Stimulated activated CD4-positive, alpha-beta T cell treated with anti-CD3 and anti-CD28 coated beads, Interleukin-4, amount 100 ng/mL, for 1 hour (primary cell): ENCODE measurements around the gene ZNF530.

Experiments used
- DNase-seq: peaks from one replicate; pipeline ENCODE4 v3.0.0-alpha.2; 2020

The ZNF530 gene

GRCh38 chr19:57615346-57615745 lies 15.7 kb downstream of the ZNF530 start:
- DNase-seq, result no peak

GRCh38 chr19:57620673-57621348 lies 21.1 kb downstream of the ZNF530 start:
- DNase-seq, result no peak

GRCh38 chr19:57623091-57623490 lies 23.4 kb downstream of the ZNF530 start:
- DNase-seq, result no peak

DNA sequence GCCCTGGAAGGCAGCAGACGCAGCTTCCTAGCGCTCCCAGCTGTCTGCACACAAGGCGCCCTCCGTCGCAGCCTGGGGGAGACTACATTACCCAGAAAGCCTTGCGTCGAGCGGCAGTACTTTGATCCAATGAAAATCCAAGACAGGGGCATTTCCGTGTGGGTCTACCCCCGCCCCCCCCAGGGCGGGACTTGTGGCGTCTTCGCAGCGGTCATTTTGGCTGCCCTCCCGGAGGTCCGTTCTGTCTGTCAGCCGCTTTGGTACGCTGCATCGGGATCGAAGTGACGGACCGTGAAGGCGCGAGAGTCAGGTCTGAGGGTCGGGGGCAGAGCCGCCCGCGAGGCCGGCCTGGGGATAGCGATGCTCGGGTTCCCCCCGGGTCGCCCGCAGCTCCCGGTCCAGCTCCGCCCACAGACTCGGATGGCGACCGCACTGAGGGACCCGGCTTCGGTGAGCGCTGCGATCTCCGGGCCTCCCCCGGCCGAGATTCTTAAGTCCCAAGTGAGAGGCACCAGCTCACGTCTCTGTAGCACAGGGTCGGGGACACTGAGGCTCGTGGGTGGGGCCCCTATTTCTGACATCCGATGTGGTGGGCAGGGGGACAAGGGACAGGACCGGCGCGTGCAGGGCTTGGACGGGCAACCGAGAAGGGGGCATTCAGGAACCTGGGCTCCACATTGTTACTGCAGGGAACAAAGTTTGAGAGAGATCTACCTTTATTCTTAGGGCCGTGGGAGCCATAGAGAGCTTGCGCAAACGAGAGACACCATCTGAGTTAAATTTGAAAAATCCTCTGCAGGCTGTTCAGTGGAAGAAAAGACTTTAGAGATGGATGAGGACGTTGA lies 33.5 kb downstream of the ZNF530 start, which contains the start of gene ZNF211:
Gene ZNF211 (plus strand): TSS at position 182 of the 845 bp plus-strand sequence. CDS start 179 bp downstream, at position 361.
- peak; percentile 85 for DNase-seq

- no peak for DNase-seq
Measured at GRCh38 chr19:57633832-57634131, 34.1 kb downstream of the ZNF530 start.

DNA sequence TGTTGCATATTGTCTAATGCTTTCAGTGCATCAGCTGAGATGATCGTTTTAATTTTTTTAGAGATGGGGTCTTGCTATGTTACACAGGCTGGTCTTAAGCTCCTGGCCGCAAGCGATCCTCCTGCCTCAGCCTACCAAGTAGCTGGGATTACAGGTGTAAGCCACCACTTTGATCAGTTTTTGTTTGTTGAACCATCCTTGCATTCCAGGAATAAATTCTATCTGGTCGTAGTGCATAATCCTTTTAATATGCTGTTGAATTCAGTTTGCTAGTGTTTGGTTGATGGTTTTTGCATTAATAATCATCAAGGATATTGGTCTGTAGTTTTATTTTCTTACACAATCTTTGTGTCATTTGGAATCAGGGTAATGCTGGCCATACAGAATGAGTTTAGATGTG lies 37.7 kb downstream of the ZNF530 start:
- DNase-seq, result no peak

DNA sequence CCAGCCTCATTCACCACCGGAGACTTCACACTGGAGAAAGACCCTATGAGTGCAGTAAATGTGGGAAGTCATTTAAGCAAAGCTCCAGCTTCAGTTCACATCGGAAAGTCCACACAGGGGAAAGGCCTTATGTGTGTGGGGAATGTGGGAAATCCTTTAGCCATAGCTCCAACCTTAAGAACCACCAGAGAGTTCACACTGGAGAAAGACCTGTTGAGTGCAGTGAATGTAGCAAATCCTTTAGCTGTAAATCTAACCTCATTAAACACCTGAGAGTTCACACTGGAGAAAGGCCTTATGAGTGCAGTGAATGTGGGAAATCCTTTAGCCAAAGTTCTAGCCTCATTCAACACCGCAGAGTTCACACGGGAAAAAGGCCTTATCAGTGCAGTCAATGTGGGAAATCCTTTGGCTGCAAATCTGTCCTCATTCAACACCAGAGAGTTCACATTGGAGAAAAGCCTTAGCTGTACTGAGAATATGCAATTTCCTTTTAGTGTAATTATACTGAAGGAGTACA lies 42.1 kb downstream of the ZNF530 start:
- DNase-seq, result no peak

DNA sequence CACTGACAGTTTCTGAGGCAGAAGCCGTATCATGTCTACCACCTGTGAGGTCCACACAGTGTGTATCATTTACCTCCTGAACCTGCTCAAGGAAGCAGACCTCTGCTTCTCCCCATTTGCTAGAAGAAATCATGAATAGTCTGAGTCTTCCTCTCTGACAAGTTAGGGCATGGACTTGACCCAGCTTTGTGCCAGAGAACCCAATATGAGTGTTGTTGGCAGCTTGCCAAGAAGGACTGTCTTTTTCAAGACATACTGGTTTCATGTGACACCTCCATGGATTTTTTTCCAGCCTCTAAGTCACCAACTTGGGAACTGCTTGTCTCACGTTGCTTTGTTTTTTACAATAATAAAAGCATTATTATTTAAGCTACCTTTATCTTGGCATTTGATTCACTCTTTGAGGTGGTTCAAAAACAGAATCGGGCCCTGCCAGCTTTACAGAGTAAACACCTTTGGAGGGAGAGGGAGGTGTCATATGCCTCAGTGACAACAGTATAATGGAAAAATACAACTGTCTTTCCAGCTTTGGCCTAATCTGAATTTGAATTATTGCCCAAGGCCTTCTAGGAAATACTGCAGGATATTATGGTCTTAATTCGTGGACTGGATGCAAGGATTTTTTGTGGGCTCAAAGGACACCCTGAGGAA lies 42.8 kb downstream of the ZNF530 start:
- no peak for DNase-seq

GRCh38 chr19:57643734-57644133 lies 44.0 kb downstream of the ZNF530 start:
- DNase-seq, result no peak

DNA sequence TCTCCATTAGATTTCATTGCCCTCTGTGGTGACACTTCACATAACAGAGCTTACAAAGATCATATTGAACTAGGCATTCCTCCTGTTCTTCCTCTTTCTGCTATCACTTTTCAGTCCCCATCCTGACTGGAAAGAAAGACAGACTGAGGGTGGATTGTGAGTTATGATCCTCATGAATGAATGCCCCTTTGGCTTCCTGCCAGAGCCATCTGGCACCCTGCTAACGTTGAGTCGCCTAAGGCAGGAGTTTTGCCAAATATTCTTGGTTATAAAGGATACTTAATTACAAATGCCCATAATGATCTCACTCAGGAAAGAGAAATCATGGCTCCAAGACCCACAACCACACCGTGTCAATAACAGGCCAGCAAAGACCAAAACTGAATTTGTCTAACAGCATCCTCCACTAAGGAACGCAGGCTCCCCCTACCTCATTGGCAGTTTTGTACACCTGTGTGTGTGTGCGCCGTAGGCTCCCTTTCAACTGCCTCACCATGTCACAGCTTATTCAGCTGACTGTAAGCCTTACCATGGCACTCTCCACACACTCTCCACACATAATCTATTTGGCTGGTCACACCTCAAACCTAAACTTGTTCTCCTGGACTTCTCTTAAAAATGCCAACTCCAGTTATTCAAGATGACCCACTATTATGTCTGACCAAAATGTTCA lies 48.8 kb downstream of the ZNF530 start:
- DNase-seq, result no peak

DNA sequence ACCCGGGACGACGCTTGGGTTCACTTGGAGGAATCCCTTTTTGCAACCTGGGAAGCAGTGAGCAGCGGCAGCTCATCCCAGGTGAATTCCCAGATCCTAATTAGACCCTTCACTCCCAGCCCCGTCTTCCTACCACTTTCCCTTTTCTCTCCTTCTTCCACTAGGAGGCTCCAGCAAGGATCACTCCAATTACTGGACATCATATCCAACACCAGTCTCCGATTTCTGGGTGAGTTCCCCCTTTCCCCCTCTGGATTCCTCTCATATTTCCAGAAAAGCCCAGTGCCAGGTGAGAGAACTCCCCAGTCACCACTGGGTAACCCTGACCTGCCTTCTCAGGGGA lies 51.9 kb downstream of the ZNF530 start:
- no peak for DNase-seq

DNA sequence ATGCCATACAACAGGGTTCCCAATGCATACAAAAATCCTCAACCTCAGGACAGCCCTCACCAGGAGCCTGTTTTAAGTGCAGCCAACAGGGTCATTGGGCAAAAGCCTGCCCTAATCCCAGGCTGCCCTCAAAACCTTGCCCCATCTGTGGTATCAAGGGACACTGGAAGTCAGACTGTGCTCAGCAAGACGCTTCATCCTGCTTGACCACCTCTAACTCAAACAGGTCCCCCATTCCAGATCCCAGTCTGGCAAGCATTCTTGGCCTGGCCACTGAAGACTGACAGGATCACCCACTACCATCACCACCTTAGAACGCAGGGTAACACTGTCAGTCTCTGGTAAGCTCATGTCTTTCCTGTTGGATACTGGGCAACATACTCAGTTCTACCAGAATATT lies 54.0 kb downstream of the ZNF530 start:
- DNase-seq, result no peak

DNA sequence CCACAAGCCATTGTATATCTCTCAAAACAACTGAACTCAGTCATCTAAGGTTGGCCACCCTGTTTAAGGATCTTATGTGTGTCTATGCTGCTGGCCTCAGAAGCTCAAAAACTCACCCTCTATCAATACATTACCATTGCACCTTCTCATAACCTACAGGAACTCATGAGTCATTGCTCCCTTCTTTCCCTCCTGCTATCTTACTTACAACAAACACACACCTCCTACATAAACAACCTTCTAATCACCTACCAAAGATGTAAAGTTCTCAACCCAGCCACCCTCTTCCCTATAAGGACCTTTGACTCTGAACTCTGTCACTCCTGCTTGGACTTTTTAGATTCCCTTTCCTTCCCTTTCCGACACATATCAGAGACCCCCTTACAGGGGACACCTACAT lies 55.8 kb downstream of the ZNF530 start:
- no peak for DNase-seq

DNA sequence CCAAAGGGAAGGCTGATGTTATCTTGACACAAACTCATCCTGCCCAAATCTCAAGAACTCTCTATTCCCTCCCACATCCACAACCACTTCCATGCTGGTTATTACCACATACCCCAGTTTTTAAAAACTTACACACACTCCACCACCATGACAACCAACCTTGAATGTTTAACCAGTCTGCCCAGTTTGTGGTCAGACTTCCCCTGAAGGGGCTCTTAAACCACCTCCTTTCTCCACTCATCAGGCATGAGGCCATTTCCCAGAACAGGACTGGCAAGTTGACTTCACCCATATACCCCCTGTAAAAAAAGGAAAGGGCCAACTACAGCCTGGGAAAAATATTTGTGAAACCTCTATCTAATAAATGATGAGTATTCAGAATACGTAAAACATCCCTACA lies 56.7 kb downstream of the ZNF530 start:
- DNase-seq, result no peak
